KMS-11 (cell line): ENCODE measurements around the gene EGF.
A peak's percentile ranks its signal among the peaks of the same experiment; 100 is the strongest.

Source experiments
- H2AFZ ChIP-seq: fragments of 200-600 bp; sonication (generic); 2 replicates; pipeline ENCODE4 v1.6.1; 2016; ENCODE audit warnings: antibody characterized with exemption, mixed run types, low read depth
- H3K27ac ChIP-seq: fragments of 200-600 bp; sonication (generic); 2 replicates; pipeline ENCODE4 v1.6.1; 2016; ENCODE audit warnings: mild to moderate bottlenecking, mixed run types
- H3K27me3 ChIP-seq: fragments of 200-600 bp; sonication (generic); 2 replicates; pipeline ENCODE4 v1.6.1; 2017; ENCODE audit warnings: mild to moderate bottlenecking, low read depth, mixed run types, moderate library complexity; ENCODE audit not compliant: insufficient read depth
- H3K36me3 ChIP-seq: fragments of 200-600 bp; sonication (generic); 2 replicates; pipeline ENCODE4 v1.6.1; 2017; ENCODE audit warnings: mild to moderate bottlenecking, mixed run types; ENCODE audit not compliant: insufficient read depth
- H3K4me1 ChIP-seq: fragments of 200-600 bp; sonication (generic); 2 replicates; pipeline ENCODE4 v1.6.1; 2016; ENCODE audit warnings: mild to moderate bottlenecking, low read depth, mixed run types; ENCODE audit not compliant: poor library complexity, severe bottlenecking
- H3K4me2 ChIP-seq: fragments of 200-600 bp; sonication (generic); 2 replicates; pipeline ENCODE4 v1.7.0; 2016; ENCODE audit warnings: mild to moderate bottlenecking, mixed run types
- H3K4me3 ChIP-seq: fragments of 200-600 bp; sonication (generic); IDR thresholded peaks from 2 replicates; pipeline ENCODE4 v1.6.1; 2017; ENCODE audit warnings: low read depth, low read length, mixed read lengths; ENCODE audit not compliant: insufficient read depth
- H3K79me2 ChIP-seq: fragments of 200-600 bp; sonication (generic); 2 replicates; pipeline ENCODE4 v1.6.1; 2016; ENCODE audit warnings: low read depth, mixed run types; ENCODE audit not compliant: insufficient read depth
- H3K9ac ChIP-seq: fragments of 200-600 bp; sonication (generic); 2 replicates; pipeline ENCODE4 v1.6.1; 2016; ENCODE audit warnings: mild to moderate bottlenecking, mixed run types
- H4K20me1 ChIP-seq: fragments of 200-600 bp; sonication (generic); 2 replicates; pipeline ENCODE4 v1.6.1; 2016; ENCODE audit warnings: mild to moderate bottlenecking, mixed run types; ENCODE audit not compliant: insufficient read depth
- TF ChIP-seq, protein P1 (sequence below): fragments of 200-600 bp; sonication (generic); conservative IDR thresholded peaks from 2 replicates; pipeline ENCODE4 v1.6.1; 2017; ENCODE audit warnings: low read depth, mild to moderate bottlenecking, antibody characterized with exemption, low read length, moderate library complexity, mixed read lengths

The EGF gene

DNA sequence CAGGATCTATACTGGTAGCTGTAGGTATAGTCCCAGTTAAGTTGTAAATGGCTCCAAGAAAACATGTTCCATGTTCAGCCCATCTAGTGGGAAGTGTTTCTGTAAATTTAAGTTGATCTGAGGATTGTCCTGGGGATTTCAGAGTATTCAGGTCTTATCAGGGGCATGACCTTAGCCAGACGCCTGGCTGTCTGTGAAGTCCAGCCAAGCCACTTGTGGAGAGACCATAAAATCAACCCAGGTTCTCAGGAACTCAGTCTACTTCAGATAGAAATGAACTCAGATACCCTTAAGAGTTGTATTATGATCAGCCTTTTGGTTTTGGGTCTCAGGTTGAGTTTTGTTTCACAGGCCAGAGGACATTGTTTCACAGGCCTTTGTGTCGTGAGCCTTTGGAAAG, 95.9 kb downstream of the EGF start:
- Histone ChIP-seq H3K27ac (no peak overlapping the region), H3K9ac (no peak overlapping the region), H3K4me3 (no peak overlapping the region), H3K4me2 (no peak overlapping the region), H3K79me2 (no peaks in the 10 kb centered on the region), H3K36me3 (no peaks in the 10 kb centered on the region), H3K4me1 (peaks cover 22% of the 10 kb centered on the region), H2AFZ (no peak overlapping the region), H4K20me1 (no peaks in the 10 kb centered on the region), H3K27me3 (no peaks in the 10 kb centered on the region)
- TF ChIP-seq, protein P1, sequence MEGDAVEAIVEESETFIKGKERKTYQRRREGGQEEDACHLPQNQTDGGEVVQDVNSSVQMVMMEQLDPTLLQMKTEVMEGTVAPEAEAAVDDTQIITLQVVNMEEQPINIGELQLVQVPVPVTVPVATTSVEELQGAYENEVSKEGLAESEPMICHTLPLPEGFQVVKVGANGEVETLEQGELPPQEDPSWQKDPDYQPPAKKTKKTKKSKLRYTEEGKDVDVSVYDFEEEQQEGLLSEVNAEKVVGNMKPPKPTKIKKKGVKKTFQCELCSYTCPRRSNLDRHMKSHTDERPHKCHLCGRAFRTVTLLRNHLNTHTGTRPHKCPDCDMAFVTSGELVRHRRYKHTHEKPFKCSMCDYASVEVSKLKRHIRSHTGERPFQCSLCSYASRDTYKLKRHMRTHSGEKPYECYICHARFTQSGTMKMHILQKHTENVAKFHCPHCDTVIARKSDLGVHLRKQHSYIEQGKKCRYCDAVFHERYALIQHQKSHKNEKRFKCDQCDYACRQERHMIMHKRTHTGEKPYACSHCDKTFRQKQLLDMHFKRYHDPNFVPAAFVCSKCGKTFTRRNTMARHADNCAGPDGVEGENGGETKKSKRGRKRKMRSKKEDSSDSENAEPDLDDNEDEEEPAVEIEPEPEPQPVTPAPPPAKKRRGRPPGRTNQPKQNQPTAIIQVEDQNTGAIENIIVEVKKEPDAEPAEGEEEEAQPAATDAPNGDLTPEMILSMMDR: no peak

DNA sequence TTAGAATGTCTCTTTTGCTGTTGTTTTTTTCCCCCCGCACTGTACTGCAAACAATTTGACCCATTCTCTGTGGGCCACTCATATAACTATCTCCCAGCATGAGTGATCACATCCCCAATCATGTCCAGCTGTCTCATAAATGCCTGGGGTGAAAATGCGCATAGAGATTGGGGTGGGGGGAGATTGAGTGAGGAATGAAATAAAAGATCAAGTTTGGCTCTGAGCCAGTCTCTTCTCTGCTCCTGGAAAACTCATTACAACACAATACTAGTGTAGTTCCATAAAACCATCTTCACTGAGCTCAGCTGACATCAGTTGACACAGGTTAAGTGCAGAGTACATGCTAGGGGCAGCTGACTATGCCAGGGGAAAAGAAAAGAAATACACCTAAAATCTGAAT, 96.9 kb downstream of the EGF start:
- Histone ChIP-seq H3K4me3 (no peak overlapping the region), H3K36me3 (no peaks in the 10 kb centered on the region), H3K4me1 (peaks cover 22% of the 10 kb centered on the region), H4K20me1 (no peaks in the 10 kb centered on the region), H3K79me2 (no peaks in the 10 kb centered on the region), H3K9ac (no peak overlapping the region), H2AFZ (no peak overlapping the region), H3K27me3 (no peaks in the 10 kb centered on the region), H3K27ac (no peak overlapping the region), H3K4me2 (no peak overlapping the region)
- TF ChIP-seq, protein P1: no peak

DNA sequence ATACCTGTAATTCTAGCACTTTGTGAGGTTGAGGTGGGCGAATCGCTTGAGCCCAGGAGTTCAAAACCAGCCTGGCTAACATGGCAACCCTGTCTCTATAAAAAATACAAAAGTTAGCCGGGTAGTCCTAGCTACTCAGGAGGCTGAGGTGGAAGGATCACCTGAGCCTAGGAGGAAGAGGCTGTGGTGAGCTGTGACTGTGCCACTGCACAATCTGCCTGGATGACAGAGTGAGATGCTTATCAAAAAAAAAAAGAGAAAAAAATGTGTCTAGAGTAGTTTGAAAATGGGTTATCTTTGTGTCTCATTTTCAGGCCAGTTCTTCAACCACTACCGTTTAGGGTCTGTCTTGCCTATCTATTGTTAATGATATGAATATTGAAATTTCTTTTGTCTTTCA, 98.1 kb downstream of the EGF start:
- H3K79me2 ChIP-seq: no peaks in the 10 kb centered on the region
- H3K4me3 ChIP-seq: no peak overlapping the region
- H3K4me2 ChIP-seq: no peak overlapping the region
- no peaks in the 10 kb centered on the region for H3K27me3 ChIP-seq
- H3K9ac ChIP-seq: no peak overlapping the region
- no peak overlapping the region for H2AFZ ChIP-seq
- TF ChIP-seq, protein P1: no peak
- H3K36me3 ChIP-seq: no peaks in the 10 kb centered on the region
- H3K4me1 ChIP-seq: peaks cover 13% of the 10 kb centered on the region
- H3K27ac ChIP-seq: no peak overlapping the region
- no peaks in the 10 kb centered on the region for H4K20me1 ChIP-seq

DNA sequence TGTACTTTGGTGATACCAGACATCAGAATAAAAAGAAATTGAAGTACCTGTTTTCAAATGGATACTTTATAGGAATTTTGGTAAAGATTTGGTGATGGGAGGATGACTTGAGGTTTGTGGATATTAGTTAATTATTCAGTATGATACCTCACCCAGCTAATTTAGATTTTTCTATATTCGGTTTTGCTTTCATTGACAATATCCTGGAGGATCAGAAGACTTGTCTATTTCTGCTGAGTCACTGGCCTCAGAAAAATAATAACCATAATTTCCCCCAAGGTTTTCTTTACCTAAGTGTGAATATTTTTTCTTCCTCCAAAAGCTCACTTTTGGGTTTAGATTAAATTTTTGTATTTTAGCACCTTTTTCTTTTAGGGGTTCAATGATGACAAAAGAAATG, 100.2 kb downstream of the EGF start:
- TF ChIP-seq, protein P1: no peak
- Histone ChIP-seq H3K27me3 (no peaks in the 10 kb centered on the region), H3K4me1 (peaks cover 9% of the 10 kb centered on the region), H3K27ac (no peak overlapping the region), H3K4me3 (no peak overlapping the region), H2AFZ (0 out of 2 replicates have a peak overlapping the region, but pooled peaks have one; percentile 1), H3K9ac (no peak overlapping the region), H3K36me3 (no peaks in the 10 kb centered on the region), H3K4me2 (peak overlapping the region; percentile 11; the same call in 1 of the 2 replicates), H4K20me1 (no peaks in the 10 kb centered on the region), H3K79me2 (no peaks in the 10 kb centered on the region)
